Gastroesophageal sphincter (tissue), 3 donors: ENCODE results near the gene NOL6.

Source experiments
- CTCF ChIP-seq, 4 experiments: fragments of 200-600 bp in 2 of 4; fragments of 450-650 bp in 2 of 4; sonication (generic) in 1 of 4; IDR thresholded peaks; one replicate each; pipeline ENCODE4 v1.5.1; 2017 to 2019; ENCODE audit warnings: antibody characterized with exemption in 4 of 4, mild to moderate bottlenecking in 2 of 4, moderate library complexity in 2 of 4
- POLR2A ChIP-seq, 2 donors: fragments of 450-650 bp; IDR thresholded peaks; one replicate each; pipeline ENCODE4 v1.6.1; 2017; ENCODE audit warnings: antibody characterized with exemption in 2 of 2, mild to moderate bottlenecking in 2 of 2, moderate library complexity in 1 of 2
- POLR2AphosphoS5 ChIP-seq: sonication (generic); formaldehyde crosslinking; IDR thresholded peaks from one replicate; pipeline ENCODE4 v1.6.1; 2017; ENCODE audit warnings: antibody characterized with exemption

- TF ChIP-seq CTCF (IDR thresholded peaks at IDR 0.05) (no peak), POLR2A (IDR thresholded peaks at IDR 0.05) (no peak), POLR2AphosphoS5 (no peak)
These were observed 58.7 kb downstream of the NOL6 start for GRCh38 chr9:33414889-33415500.
